ENCODE results near the gene KCNIP1. TPM values are rescaled to one million over a fixed set of nuclear protein-coding genes. Genes with fewer than 3 reads are reported as not detected.

KCNIP1 gene
- total and polyA plus RNA-seq, 11 donors: 0.52 to 1.3 (median 1.2) TPM; not detected in 8

GRCh38 chr5:170509348-170509660 is 5.5 kb downstream of the KCNIP1 start:
- Histone ChIP-seq H3K36me3 (no peaks in the 10 kb centered on the region), H3K4me3 (no peak overlapping the region), H3K9me3 (no peaks in the 10 kb centered on the region), H3K27ac (no peak overlapping the region), H3K4me1 (peaks cover 0 to 2% (median 0%) of the 10 kb centered on the region in 12 donors), H3K27me3 (peaks cover 3 to 23% (median 9%) of the 10 kb centered on the region in 9 donors)
- 97 to 100% (median 99%) methylated on average over 1 of the region's 1 CpG for WGBS, 4 donors
- intact Hi-C loops (cut with DNase I): no loop called here
- no peak for ATAC-seq
- DNase-seq: no peak
- TF ChIP-seq CTCF (IDR thresholded peaks at IDR 0.05): no peak
- TF ChIP-seq POLR2A (IDR thresholded peaks at IDR 0.05): no peak

- ATAC-seq (no peak), DNase-seq (no peak)
- no peaks in the 10 kb centered on the region for H3K4me1 ChIP-seq
- H3K27ac ChIP-seq: no peak overlapping the region
- no peaks in the 10 kb centered on the region for H3K9me3 ChIP-seq
- no peaks in the 10 kb centered on the region for H3K36me3 ChIP-seq
- peaks cover 0 to 14% (median under 1%) of the 10 kb centered on the region in 9 donors for H3K27me3 ChIP-seq
- intact Hi-C loops (cut with DNase I): no loop called here
- H3K4me3 ChIP-seq: no peak overlapping the region
- no peak for TF ChIP-seq POLR2A (IDR thresholded peaks at IDR 0.05)
- TF ChIP-seq CTCF (IDR thresholded peaks at IDR 0.05): no peak
- WGBS, 4 donors: 93 to 96% (median 94%) methylated on average over 7 of the region's 7 CpGs
Measured at GRCh38 chr5:170510126-170510525, 6.3 kb downstream of the KCNIP1 start.

DNA sequence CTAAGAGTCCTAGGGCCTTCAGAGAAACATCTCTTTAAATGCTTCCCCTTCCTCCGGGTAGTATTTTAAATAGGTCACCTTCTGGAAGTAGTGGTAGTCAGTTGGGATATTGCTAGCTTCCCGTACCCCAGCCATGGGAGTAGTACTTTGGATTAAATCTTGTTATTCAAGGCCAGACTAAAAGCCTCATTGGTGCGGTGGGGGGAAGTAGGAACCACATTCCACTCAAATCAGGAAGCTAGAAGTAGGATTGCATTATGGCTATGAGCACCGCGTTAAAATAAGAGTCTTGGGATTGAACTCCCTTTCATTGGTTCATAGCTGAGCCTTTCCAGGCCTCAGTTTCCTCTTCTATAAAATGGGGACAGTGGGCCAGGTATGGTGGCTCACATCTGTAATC is 6.7 kb downstream of the KCNIP1 start:
- no peak for DNase-seq
- Histone ChIP-seq H3K27ac (no peak overlapping the region), H3K27me3 (peaks cover 0 to 10% (median 0%) of the 10 kb centered on the region in 9 donors), H3K36me3 (no peaks in the 10 kb centered on the region), H3K9me3 (no peaks in the 10 kb centered on the region), H3K4me1 (no peaks in the 10 kb centered on the region), H3K4me3 (no peak overlapping the region)
- ATAC-seq: no peak
- 83 to 89% (median 87%) methylated on average over 5 of the region's 5 CpGs for WGBS, 4 donors
- TF ChIP-seq POLR2A (IDR thresholded peaks at IDR 0.05): no peak
- no peak for TF ChIP-seq CTCF (IDR thresholded peaks at IDR 0.05)
- intact Hi-C loops (cut with DNase I): no loop called here

DNA sequence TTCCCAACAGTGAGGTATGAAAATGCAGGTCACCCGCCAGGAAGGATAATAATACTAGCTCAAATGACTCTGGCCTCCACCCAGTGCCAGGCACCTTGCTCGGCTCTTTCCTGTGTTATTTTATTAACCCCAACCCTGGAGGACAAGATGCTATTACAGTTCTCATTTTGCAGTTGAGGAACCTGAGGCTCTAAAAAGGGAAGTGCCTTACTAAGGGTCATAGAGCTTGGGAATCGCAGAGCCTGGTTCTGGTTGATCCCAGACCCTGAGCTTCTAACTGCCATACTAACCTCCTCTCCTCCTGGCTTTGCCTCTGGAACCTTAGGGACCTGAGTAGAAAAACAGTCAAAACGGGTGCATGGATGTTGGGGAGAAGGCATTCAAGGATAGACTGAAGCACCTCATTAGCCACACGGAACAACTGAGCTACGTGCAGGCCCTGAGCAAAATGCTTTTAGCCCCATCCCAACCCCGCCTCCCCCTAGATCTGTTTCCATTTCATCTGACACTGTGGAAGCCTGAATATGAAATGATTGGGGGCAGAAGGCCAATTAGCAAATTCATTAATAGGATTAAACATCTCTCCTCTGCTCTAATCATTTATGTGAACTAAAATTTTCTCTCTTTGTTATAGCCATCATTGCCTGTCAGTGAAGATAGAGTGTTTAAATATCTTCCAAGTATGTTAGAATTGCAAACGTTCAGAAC is 7.9 kb downstream of the KCNIP1 start:
- Histone ChIP-seq H3K27ac (no peak overlapping the region), H3K4me1 (no peaks in the 10 kb centered on the region), H3K27me3 (peaks cover 0 to under 1% (median 0%) of the 10 kb centered on the region in 9 donors), H3K36me3 (no peaks in the 10 kb centered on the region), H3K4me3 (no peak overlapping the region), H3K9me3 (no peaks in the 10 kb centered on the region)
- ATAC-seq (no peak), DNase-seq (no peak)
- TF ChIP-seq CTCF (IDR thresholded peaks at IDR 0.05) (no peak), POLR2A (IDR thresholded peaks at IDR 0.05) (no peak)
- 87 to 89% (median 87%) methylated on average over 8 of the region's 8 CpGs for WGBS, 4 donors
- intact Hi-C loops (cut with DNase I): no loop called here

All from heart left ventricle (tissue), 16 donors.